Measurements from ENCODE around the gene RASA2. TPM values are rescaled to one million over a fixed set of nuclear protein-coding genes. Genes with fewer than 3 reads are reported as not detected.
A peak's percentile ranks its signal among the peaks of the same experiment; 100 is the strongest.

RASA2 gene
- total and polyA plus RNA-seq, 5 donors from 2014 or later: 46.5 to 93.5 (median 57.1) TPM

GRCh38 chr3:141462176-141462859, 24.5 kb upstream of the RASA2 start:
- Histone ChIP-seq H3K4me3 (ENCODE audit: low read depth, low read length) (no peak overlapping the region), H3K27me3 (ENCODE audit: control insufficient read depth, insufficient read depth, low read length) (no peaks in the 10 kb centered on the region), H3K4me1 (ENCODE audit: control insufficient read depth, insufficient read depth, low read length, poor library complexity, severe bottlenecking) (peaks cover 6% of the 10 kb centered on the region), H3K27ac (ENCODE audit: insufficient read depth, low read length, poor library complexity, severe bottlenecking) (no peak overlapping the region), H3K9me3 (ENCODE audit: control insufficient read depth in 2 of 2, low read length in 2 of 2) (peaks cover 6 to 9% of the 10 kb centered on the region in 2 experiments), H3K36me3 (ENCODE audit: control insufficient read depth, insufficient read depth, low read length) (no peaks in the 10 kb centered on the region)
- Mint-ChIP-seq H3K9me3 (peaks cover 0 to 10% (median 2%) of the 10 kb centered on the region in 7 donors), H3K36me3 (no peaks in the 10 kb centered on the region), H3K4me1 (peaks cover 0 to 7% (median 6%) of the 10 kb centered on the region in 4 donors), H3K4me3 (no peak overlapping the region), H3K27ac (no peak overlapping the region), H3K27me3 (peaks cover 9% of the 10 kb centered on the region)
- no peak for DNase-seq
- no peak for ATAC-seq (ENCODE audit: low read depth in 2 of 2)

- Histone ChIP-seq H3K27ac (ENCODE audit: insufficient read depth, low read length, poor library complexity, severe bottlenecking) (no peak overlapping the region), H3K4me1 (ENCODE audit: control insufficient read depth, insufficient read depth, low read length, poor library complexity, severe bottlenecking) (peaks cover 3% of the 10 kb centered on the region), H3K27me3 (ENCODE audit: control insufficient read depth, insufficient read depth, low read length) (no peaks in the 10 kb centered on the region), H3K9me3 (ENCODE audit: control insufficient read depth in 2 of 2, low read length in 2 of 2) (peaks cover 6 to 9% of the 10 kb centered on the region in 2 experiments), H3K4me3 (ENCODE audit: low read depth, low read length) (no peak overlapping the region), H3K36me3 (ENCODE audit: control insufficient read depth, insufficient read depth, low read length) (no peaks in the 10 kb centered on the region)
- DNase-seq (no peak), ATAC-seq (ENCODE audit: low read depth in 2 of 2) (no peak)
- Mint-ChIP-seq H3K9me3 (peaks cover 0 to 14% (median 2%) of the 10 kb centered on the region in 7 donors), H3K27me3 (peaks cover 5% of the 10 kb centered on the region), H3K4me1 (peaks cover 0 to 6% (median 3%) of the 10 kb centered on the region in 4 donors), H3K27ac (no peak overlapping the region), H3K36me3 (no peaks in the 10 kb centered on the region), H3K4me3 (no peak overlapping the region)
Observed at GRCh38 chr3:141465221-141465620, 21.6 kb upstream of the RASA2 start.

GRCh38 chr3:141466633-141467169, 20.1 kb upstream of the RASA2 start:
- Mint-ChIP-seq H3K27ac (no peak overlapping the region), H3K36me3 (no peaks in the 10 kb centered on the region), H3K9me3 (peaks cover 0 to 14% (median 2%) of the 10 kb centered on the region in 7 donors), H3K4me1 (peaks cover 0 to 3% (median 0%) of the 10 kb centered on the region in 4 donors), H3K27me3 (no peaks in the 10 kb centered on the region), H3K4me3 (no peak overlapping the region)
- Histone ChIP-seq H3K36me3 (ENCODE audit: control insufficient read depth, insufficient read depth, low read length) (no peaks in the 10 kb centered on the region), H3K27ac (ENCODE audit: insufficient read depth, low read length, poor library complexity, severe bottlenecking) (no peak overlapping the region), H3K27me3 (ENCODE audit: control insufficient read depth, insufficient read depth, low read length) (no peaks in the 10 kb centered on the region), H3K9me3 (ENCODE audit: control insufficient read depth in 2 of 2, low read length in 2 of 2) (peaks cover 6 to 9% of the 10 kb centered on the region in 2 experiments), H3K4me3 (ENCODE audit: low read depth, low read length) (no peak overlapping the region), H3K4me1 (ENCODE audit: control insufficient read depth, insufficient read depth, low read length, poor library complexity, severe bottlenecking) (no peaks in the 10 kb centered on the region)
- DNase-seq (no peak), ATAC-seq (ENCODE audit: low read depth in 2 of 2) (no peak)

GRCh38 chr3:141469720-141470119, 17.1 kb upstream of the RASA2 start:
- peaks cover 0 to 15% (median 6%) of the 10 kb centered on the region in 4 donors for H3K4me1 Mint-ChIP-seq
- H3K36me3 Mint-ChIP-seq: no peaks in the 10 kb centered on the region
- H3K4me1 ChIP-seq (ENCODE audit: control insufficient read depth, insufficient read depth, low read length, poor library complexity, severe bottlenecking): no peaks in the 10 kb centered on the region
- H3K4me3 ChIP-seq (ENCODE audit: low read depth, low read length): no peak overlapping the region
- H3K27ac ChIP-seq (ENCODE audit: insufficient read depth, low read length, poor library complexity, severe bottlenecking): no peak overlapping the region
- H3K36me3 ChIP-seq (ENCODE audit: control insufficient read depth, insufficient read depth, low read length): no peaks in the 10 kb centered on the region
- no peak overlapping the region for H3K4me3 Mint-ChIP-seq
- ATAC-seq (ENCODE audit: low read depth in 2 of 2): no peak
- H3K9me3 Mint-ChIP-seq: peaks cover 0 to 8% (median 0%) of the 10 kb centered on the region in 7 donors
- H3K27me3 Mint-ChIP-seq: peaks cover 5% of the 10 kb centered on the region
- H3K9me3 ChIP-seq (ENCODE audit: control insufficient read depth in 2 of 2, low read length in 2 of 2): peaks cover 0 to 2% of the 10 kb centered on the region in 2 experiments
- H3K27ac Mint-ChIP-seq: no peak overlapping the region
- no peaks in the 10 kb centered on the region for H3K27me3 ChIP-seq (ENCODE audit: control insufficient read depth, insufficient read depth, low read length)
- no peak for DNase-seq

- ATAC-seq (ENCODE audit: low read depth in 2 of 2) (no peak), DNase-seq (no peak)
- H3K27me3 Mint-ChIP-seq: peaks cover 5% of the 10 kb centered on the region
- Histone ChIP-seq H3K9me3 (ENCODE audit: control insufficient read depth in 2 of 2, low read length in 2 of 2) (no peaks in the 10 kb centered on the region), H3K27ac (ENCODE audit: insufficient read depth, low read length, poor library complexity, severe bottlenecking) (no peak overlapping the region), H3K4me1 (ENCODE audit: control insufficient read depth, insufficient read depth, low read length, poor library complexity, severe bottlenecking) (peaks cover 4% of the 10 kb centered on the region), H3K27me3 (ENCODE audit: control insufficient read depth, insufficient read depth, low read length) (no peaks in the 10 kb centered on the region), H3K36me3 (ENCODE audit: control insufficient read depth, insufficient read depth, low read length) (no peaks in the 10 kb centered on the region), H3K4me3 (ENCODE audit: low read depth, low read length) (no peak overlapping the region)
- no peaks in the 10 kb centered on the region for H3K36me3 Mint-ChIP-seq
- H3K27ac Mint-ChIP-seq: no peak overlapping the region
- peaks cover 0 to 21% (median 15%) of the 10 kb centered on the region in 4 donors for H3K4me1 Mint-ChIP-seq
- peaks cover 0 to 4% (median 0%) of the 10 kb centered on the region in 7 donors for H3K9me3 Mint-ChIP-seq
- no peak overlapping the region for H3K4me3 Mint-ChIP-seq
Observed at GRCh38 chr3:141471160-141471559, 15.7 kb upstream of the RASA2 start.

- Histone ChIP-seq H3K36me3 (ENCODE audit: control insufficient read depth, insufficient read depth, low read length) (no peaks in the 10 kb centered on the region), H3K27me3 (ENCODE audit: control insufficient read depth, insufficient read depth, low read length) (no peaks in the 10 kb centered on the region), H3K27ac (ENCODE audit: insufficient read depth, low read length, poor library complexity, severe bottlenecking) (no peak overlapping the region), H3K9me3 (ENCODE audit: control insufficient read depth in 2 of 2, low read length in 2 of 2) (no peaks in the 10 kb centered on the region), H3K4me3 (ENCODE audit: low read depth, low read length) (no peak overlapping the region), H3K4me1 (ENCODE audit: control insufficient read depth, insufficient read depth, low read length, poor library complexity, severe bottlenecking) (peaks cover 6% of the 10 kb centered on the region)
- peaks cover 5% of the 10 kb centered on the region for H3K27me3 Mint-ChIP-seq
- ATAC-seq (ENCODE audit: low read depth in 2 of 2) (peak in 1 of 2 donors; percentile 20), DNase-seq (no peak)
- peak overlapping the region in 2 of 3 donors; percentile 26 to 48 for H3K27ac Mint-ChIP-seq
- no peak overlapping the region for H3K4me3 Mint-ChIP-seq
- H3K36me3 Mint-ChIP-seq: no peaks in the 10 kb centered on the region
- no peaks in the 10 kb centered on the region for H3K9me3 Mint-ChIP-seq
- H3K4me1 Mint-ChIP-seq: peaks cover under 1 to 37% (median 19%) of the 10 kb centered on the region in 4 donors
Observed at GRCh38 chr3:141476033-141476432, 10.8 kb upstream of the RASA2 start.

GRCh38 chr3:141477224-141477623, 9.6 kb upstream of the RASA2 start:
- no peaks in the 10 kb centered on the region for H3K9me3 ChIP-seq (ENCODE audit: control insufficient read depth in 2 of 2, low read length in 2 of 2)
- Mint-ChIP-seq H3K9me3 (no peaks in the 10 kb centered on the region), H3K27me3 (peaks cover 5% of the 10 kb centered on the region), H3K36me3 (no peaks in the 10 kb centered on the region), H3K27ac (peak overlapping the region in 1 of 3 donors; percentile 67), H3K4me1 (peaks cover 4 to 41% (median 22%) of the 10 kb centered on the region in 4 donors), H3K4me3 (no peak overlapping the region)
- no peaks in the 10 kb centered on the region for H3K27me3 ChIP-seq (ENCODE audit: control insufficient read depth, insufficient read depth, low read length)
- DNase-seq: no peak
- ATAC-seq (ENCODE audit: low read depth in 2 of 2): no peak
- H3K36me3 ChIP-seq (ENCODE audit: control insufficient read depth, insufficient read depth, low read length): no peaks in the 10 kb centered on the region
- peaks cover 6% of the 10 kb centered on the region for H3K4me1 ChIP-seq (ENCODE audit: control insufficient read depth, insufficient read depth, low read length, poor library complexity, severe bottlenecking)
- H3K4me3 ChIP-seq (ENCODE audit: low read depth, low read length): no peak overlapping the region
- H3K27ac ChIP-seq (ENCODE audit: insufficient read depth, low read length, poor library complexity, severe bottlenecking): no peak overlapping the region

All from CD4-positive, CD25-positive, alpha-beta regulatory T cell (primary cell).